ENCODE data around the gene RAB30.

- TF ChIP-seq CTCF (IDR thresholded peaks at IDR 0.05; ENCODE audit: low read depth, low read length, poor library complexity, severe bottlenecking) (no peak), EZH2phosphoT487 (IDR thresholded peaks at IDR 0.05; ENCODE audit: borderline replicate concordance, low read length) (no peak)
Measured at GRCh38 chr11:82976786-82977185, 94.9 kb downstream of the RAB30 start.

All from DOHH2 (cell line).